GM19452 (cell line): ENCODE data around the gene PFDN6.
"Not testable (repeated sequence)": the region's sequence is repeated elsewhere in the genome, so short reads cannot be mapped to it uniquely, and the experiment has no call there.

Experiments used
- ATAC-seq: cut with Tn5 transposase; IDR thresholded peaks from one replicate; pipeline ENCODE4 v1.9.1; 2021; ENCODE audit not compliant: unreplicated experiment

Gene PFDN6

DNA sequence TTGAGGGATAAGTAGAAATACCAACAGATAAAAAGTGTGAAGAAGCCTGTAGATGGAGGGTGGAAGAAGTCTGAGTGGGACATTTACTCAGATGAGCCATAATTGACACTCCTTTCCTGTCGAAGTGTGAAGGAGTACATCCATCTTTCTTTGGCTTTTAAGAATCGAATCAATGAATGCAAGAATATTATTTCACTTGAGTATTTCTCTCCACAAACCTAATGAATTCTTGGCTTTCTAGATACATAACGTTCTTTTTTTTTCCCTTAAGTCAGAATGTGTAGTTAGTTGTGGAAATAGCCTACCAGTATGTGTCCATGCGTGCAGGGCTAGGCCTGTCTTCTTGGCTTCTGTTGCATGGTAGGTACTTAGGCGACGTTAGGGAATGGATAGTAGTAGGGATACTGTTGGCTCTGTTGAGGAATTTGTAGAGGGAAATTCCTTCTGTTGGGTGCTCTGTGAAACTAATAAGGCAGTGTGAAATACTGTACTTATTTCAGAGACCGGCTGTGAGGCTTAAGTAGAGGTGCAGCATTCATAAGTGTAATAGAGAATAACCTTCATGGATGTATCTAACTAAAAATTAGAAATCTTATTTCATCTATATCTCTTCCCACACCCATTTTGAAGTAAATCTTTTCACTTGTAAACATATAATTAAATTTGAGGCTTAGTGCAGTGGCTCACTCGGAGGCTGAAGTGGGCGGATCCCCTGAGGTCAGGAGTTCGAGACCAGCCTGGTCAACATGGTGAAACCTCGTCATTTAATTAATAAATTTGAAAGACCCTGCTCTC lies 16.1 kb upstream of the PFDN6 start:
- ATAC-seq: no peak

DNA sequence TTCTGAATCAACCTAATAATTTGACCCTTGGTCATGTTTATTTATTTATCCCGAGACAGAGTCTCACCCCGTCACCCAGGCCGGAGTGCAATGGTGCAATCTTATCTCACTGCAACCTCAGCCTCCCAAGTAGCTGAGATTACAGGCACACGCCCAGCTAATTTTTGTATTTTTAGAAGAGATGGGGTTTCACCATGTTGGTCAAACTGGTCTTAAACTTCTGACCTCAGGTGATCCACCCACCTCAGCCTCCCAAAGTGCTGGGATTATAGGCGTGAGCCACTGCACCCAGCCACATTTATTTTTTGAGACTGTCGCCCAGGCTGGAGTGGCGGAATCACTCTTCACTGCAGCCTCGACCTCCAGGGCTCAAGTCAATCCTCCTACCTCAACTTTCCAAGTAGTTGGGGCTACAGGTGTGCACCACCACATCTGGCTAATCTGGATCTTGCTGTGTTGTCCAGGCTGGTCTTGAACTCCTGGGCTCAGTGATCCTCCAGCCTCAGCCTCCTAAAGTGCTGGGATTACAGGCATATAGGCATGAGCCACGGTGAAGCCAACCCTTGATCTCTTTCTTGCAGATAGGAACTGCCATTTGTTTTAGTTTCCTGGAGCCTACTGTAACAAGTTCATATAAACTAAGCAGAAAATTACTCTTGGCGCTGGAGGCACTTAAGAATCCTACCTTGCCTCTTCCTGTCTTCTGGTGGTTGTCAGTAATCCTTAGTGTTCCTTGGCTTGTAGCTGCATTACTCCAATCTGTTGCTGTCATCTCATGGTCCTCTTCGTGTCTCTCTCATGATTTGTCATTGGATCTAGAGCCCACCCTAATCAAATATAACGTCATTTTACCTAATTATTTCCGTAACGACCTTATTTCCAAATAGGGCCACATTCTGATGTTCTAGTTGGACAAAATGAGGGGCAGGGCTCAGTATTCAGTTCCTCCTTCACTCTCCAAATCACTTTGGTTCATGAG lies 15.2 kb upstream of the PFDN6 start:
- no peak for ATAC-seq

DNA sequence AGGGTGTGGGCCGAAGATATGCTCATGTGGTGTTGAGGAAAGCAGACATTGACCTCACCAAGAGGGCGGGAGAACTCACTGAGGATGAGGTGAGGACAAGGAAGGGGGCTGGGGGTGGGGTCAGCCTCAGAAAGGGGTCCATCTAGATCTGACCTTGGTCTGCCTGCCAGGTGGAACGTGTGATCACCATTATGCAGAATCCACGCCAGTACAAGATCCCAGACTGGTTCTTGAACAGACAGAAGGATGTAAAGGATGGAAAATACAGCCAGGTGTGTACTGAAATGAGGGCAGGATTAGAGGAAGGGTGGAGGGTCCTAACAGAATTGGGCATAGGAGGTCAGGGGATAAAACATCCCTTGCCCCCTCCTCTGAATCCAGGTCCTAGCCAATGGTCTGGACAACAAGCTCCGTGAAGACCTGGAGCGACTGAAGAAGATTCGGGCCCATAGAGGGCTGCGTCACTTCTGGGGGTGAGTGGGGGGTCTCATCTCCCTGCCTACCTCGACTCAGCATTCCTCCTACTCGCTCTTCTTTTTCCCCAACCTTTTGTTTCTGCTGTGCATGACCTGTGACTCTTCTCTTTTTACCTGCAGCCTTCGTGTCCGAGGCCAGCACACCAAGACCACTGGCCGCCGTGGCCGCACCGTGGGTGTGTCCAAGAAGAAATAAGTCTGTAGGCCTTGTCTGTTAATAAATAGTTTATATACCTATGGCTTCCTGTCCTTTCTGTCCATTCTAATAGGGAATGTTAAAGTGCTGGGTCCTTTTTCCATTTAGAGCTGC lies 13.4 kb upstream of the PFDN6 start:
- not testable (repeated sequence) for ATAC-seq

DNA sequence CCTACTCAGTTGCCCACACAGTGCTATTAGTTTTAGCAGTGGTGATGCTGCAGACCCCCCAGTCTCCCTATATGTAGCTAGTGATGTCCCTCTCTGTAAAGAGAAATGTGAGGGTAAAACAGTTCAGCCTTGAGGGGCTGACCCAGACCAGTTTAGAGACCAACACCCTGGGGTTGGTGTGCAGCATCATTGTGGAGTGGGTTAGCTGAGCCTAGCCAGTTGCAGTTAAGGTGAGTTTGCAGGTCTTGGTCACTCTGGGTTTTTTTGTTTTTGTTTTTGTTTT lies 12.9 kb upstream of the PFDN6 start:
- no peak for ATAC-seq

DNA sequence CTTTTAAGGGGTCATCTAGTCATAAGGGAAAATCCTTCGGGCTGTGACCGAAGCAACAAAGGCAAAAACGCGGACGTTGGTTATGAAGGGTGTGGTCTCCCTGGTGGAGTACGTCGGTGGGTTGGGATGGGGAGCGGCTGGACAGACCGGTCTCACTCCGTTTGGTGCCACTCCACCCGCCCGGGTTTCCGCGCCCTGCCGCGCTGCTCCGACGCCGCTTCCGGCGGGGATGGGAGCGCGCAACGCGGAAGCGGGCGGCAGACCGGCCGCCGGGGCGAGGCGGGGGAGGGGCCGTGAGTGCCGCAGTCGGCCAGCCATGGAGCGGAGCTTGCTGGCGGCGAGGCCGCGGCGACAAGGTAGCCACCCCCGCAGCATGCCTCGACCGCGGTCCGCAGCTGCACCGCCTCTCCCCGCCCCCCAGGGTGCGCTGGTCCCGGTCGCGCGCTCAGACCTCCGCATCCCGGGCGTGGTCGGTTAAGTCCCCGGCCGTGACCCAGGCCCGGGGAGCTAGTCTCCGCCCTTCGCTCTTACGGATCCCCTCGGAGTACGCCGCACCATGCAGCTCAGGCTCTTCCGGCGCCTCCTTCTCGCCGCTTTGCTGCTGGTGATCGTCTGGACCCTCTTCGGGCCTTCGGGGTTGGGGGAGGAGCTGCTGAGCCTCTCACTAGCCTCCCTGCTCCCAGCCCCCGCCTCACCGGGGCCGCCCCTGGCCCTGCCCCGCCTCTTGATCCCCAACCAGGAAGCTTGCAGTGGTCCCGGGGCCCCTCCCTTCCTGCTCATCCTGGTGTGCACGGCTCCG lies 12.3 kb upstream of the PFDN6 start, which contains the start of gene B3GALT4:
B3GALT4 (plus strand) TSS at position 260 of the 799 bp plus-strand sequence; CDS start at position 557, 297 bp downstream.
- ATAC-seq: peak; percentile 48

DNA sequence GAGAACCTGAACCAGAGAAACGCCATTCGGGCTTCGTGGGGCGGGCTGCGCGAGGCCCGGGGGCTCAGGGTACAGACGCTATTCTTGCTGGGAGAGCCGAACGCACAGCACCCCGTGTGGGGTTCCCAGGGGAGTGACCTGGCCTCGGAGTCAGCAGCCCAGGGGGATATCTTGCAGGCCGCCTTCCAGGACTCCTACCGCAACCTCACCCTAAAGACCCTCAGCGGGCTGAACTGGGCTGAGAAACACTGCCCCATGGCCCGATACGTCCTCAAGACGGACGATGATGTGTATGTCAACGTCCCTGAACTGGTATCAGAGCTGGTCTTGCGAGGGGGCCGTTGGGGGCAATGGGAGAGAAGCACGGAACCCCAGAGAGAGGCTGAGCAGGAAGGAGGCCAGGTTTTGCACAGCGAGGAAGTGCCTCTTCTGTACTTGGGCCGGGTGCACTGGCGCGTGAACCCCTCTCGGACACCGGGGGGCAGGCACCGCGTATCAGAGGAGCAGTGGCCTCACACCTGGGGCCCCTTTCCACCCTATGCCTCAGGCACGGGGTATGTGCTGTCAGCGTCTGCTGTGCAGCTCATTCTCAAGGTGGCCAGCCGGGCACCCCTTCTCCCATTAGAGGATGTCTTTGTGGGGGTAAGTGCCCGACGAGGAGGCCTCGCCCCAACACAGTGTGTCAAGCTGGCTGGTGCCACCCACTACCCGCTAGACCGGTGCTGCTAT lies 11.6 kb upstream of the PFDN6 start:
- no peak for ATAC-seq

DNA sequence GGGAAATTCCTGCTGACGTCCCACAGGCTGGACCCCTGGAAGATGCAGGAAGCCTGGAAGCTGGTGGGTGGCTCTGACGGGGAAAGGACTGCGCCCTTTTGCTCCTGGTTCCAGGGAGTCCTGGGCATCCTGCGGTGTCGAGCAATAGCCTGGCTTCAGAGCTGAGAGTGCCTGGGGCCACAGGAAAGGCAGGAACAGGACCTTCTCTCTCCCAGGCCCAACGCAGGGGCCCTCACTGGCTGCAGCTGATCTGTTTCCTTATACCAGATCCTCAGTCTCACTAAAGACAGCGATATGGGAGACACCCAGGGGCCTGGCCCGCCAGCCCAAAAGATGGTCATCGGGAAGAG lies 11.0 kb upstream of the PFDN6 start:
- no peak for ATAC-seq

DNA sequence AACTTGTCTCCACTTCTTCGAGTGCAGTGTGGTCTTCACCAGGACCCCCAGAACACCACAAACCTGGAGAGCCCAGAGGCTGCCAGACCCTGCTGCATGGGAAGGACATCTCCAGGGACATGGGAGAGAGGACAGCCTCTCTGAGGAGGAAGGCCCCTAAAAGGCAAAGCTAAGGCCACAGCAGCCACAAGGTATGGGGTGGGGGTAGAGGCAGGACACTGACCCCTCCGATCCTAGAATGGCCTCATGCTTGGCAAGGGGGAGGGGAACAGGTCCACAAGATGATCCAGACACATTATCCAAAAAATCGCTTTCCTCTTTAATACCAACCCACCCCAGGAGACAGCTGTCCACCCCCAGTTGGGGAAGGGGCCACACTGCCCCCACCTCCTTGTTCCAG lies 10.6 kb upstream of the PFDN6 start:
- ATAC-seq: no peak

DNA sequence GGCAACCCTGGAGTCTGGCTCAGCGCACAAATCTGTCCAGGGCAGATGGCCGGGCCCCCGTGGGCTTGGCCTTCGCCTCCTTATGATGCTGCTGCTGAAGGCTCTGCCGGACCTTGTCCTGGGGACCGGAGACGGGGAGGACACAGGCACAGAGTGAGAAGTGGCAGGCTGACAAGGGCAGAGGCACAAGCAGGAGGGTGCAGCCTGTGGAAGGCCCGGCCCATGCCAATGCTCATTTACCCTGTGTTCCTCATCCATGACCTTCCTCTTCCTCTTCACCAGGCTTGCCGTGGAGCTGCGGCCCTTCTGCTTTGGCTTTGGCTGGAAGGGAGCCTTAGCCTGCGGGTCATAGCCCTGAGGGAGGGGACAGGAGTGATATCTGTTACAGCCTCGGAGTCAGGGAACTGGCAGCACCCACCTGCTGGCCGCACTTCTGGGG lies 10.1 kb upstream of the PFDN6 start:
- ATAC-seq: no peak

DNA sequence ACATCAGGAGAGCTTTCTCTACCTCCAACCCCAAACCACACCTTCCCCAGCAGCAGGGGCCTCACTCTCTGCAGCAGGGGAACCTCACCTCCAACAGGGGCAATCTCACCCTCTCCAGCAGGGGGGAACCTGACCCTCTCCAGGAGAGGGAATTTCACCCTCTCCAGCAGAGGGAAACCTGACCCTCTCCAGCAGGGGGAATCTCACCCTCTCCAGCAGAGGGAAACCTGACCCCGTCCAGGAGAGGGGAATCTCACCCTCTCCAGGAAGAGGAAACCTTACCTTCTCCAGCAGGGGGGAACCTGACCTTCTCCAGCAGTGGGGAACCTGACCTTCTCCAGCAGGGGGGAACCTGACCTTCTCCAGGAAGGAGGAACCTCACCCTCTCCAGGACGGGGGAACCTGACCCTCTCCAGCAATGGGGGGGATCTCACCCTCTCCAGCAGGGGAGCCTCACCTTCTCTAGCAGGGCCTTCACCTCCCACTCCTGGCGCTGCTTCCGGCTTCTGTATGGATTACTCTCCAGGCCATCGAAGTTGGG lies 9.4 kb upstream of the PFDN6 start:
- ATAC-seq: no peak

DNA sequence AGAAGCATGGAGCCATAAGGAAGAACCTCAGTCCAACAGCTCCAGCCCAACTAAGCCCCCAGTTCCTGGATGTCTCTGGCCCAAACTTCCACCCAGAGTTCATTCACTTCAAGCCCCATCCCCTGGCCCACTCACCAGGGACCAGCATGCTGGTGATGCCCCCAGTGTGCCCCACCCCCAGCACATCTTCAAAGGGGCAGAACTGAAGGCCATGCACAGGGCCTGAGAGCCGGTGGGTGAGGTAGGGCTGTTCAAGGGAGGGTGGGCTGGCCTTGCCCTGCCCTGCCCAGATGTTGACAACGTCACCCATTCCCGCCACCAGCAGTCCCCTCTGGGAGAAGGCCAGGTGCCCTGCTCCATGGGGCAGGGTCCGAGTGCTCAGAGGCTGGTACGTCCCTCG lies 8.9 kb upstream of the PFDN6 start:
- no peak for ATAC-seq

DNA sequence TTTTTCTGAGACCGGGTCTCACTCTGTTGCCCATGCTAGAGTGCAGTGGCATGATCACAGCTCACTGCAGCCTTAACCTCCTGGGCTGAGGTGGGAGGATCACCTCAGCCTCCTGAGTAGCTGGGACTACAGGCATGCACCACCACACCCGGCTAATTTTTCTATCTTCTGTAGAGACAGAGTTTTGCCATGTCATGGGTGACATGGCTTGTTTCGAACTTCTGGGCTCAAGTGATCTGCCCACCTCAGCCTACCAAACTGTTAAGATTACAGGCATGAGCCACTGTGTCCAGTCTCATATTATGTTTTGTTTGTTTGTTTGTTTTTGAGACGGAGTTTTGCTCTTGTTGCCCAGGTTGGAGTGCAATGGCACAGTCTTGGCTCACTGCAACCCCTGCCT lies 4.2 kb upstream of the PFDN6 start:
- not testable (repeated sequence) for ATAC-seq

DNA sequence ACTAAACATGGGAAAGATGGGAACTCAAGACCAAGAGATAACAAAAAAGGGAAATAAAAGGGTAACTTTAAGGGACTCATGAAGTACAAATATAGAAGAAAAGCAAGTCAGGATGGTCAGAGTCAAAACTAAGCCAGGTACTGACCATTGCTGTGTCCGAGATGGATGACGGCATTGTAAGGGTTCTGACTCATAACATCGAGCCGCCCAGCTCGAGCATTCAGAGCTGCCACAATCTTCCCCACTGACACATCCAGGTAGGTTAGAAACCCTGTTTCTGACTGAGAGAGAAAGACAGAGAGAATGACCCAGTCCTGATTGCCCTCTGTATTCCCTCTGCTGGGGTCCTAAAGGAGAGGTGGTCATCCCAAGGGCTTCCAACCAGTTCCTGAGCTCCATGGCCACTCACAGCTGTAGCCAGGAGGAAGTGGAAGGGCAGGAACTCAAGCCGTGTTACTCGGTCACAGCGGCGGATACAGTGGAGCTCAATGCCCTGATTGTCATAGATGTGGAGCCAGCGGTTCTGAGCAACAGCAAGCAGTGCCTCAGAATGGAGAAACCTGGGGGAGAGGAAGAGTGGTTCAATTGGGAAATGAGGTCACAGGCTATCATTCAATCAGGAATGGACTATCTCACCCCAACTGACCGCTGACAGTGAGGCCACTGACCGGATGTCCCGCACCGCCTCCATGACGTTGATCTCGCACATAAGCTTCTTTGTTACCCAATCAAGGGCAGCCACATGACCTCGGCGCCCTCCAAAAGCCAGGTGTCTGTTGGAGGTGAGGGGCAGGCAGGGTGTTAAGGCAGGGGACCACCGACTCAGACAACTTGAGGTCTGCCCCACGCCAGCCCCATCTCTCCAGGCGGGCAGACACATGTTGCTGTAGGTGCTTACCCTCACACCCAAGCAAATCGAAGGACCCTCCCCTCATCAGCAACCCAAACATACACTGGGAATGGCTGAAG lies 2.2 kb upstream of the PFDN6 start:
- ATAC-seq: no peak

DNA sequence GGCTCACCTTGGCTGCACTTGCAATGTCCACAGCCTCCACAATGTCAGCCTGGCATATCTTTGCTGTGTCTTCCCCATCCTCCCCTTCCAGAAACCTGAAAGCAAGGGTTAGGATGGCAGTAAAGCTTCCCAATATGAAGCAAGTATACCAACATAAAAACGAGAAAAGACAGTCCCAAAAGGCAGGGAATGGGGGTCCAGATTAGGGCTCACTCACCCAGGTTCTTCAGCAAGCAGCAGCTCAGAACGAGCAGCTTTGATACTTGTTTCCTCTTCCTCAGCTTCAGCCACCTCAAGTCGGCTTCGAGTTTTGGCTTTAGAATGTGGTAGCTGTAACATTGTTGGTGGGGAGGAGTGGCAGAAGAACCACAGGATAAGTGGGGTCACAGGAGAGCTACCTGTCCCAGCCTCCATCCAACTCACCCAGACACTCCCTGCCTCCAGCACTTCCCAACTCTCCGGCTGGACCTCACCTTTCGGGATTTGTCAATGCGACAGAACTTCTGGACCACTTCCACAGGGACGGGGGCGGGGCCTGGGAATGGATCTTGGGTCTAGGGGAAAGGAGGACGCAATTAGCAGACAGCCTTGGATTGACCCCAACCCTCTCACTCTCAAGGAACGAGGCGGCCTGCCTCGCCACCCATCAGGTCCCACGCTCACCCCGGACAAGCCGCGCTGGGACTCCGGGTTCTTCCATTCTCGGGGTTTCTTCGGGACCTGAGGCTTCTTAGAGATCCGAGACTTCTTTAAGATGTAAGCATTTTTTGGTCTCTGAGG lies 1.1 kb upstream of the PFDN6 start:
- no peak for ATAC-seq

DNA sequence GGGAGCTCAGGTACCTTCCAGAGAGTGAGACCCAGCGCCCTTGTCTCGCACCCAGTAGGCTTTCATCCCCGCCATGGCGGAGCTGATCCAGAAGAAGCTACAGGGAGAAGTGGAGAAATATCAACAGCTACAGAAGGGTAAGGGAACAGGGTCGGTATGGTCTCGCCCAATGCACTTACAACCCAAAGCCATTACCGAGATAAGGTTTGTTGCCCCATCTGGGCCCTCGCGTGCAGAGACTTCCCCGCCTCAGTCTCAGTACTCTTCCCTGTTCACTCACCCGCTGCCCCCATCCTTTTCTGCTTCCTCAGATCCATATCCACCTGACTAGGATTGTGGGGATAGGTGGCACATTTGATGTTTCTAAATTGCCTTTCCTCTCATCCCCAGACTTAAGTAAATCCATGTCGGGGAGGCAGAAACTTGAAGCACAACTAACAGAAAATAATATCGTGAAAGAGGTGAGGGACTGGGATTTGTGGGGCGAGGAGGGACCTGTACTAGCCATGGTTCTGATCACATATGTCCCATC lies 449 bp downstream of the PFDN6 start:
- peak; percentile 12 for ATAC-seq

DNA sequence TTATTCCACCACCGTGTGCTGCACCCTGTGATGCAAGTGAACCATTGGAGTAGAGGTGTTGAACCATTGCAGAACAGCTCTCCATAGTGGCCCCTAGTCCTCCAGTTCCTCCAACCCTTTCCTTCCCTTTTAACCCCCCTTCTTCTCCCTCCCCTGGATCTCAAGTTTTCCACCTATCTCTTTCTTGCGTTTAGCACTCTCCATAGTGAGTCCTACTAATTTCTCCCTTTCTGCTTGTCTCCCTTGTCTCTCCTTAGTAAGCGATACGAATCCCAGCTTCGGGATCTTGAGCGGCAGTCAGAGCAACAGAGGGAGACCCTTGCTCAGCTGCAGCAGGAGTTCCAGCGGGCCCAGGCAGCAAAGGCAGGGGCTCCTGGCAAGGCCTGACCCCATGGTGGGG lies 1.1 kb downstream of the PFDN6 start:
- no peak for ATAC-seq

DNA sequence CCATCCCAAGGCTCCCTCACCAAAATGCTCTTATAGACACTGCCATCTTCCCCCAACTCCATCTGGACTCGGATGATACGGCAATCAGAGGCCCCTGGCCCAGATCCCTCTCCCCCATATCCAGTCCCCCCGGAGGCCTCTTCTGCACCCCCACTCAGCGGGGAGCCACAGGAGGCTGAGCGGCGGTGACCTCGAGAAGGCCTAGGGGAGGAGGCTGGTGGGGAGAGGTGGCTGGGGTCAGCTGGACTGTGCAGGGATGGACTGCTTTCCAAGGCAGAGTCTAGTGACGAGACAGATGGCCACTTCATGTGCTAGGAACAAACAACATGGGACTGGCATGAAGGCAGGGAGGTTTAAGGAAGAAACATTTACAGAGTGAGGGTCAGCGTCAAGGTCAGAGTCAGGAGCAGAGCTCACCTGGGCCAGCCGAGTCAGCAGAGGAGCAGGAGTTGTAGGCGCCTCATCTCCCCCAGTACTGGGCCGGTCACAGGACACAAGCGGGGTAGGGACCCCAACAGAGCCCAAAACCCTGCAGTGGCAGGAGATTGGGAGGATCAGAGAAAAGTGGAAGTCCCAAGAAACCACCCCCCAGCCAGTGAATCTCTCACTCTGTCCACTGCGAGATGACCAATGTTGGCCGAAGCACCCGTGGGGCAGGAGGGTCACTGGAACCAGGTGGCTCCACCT lies 3.7 kb downstream of the PFDN6 start:
- ATAC-seq: no peak
